ENCODE data around the gene IQGAP2.

IQGAP2 gene

DNA sequence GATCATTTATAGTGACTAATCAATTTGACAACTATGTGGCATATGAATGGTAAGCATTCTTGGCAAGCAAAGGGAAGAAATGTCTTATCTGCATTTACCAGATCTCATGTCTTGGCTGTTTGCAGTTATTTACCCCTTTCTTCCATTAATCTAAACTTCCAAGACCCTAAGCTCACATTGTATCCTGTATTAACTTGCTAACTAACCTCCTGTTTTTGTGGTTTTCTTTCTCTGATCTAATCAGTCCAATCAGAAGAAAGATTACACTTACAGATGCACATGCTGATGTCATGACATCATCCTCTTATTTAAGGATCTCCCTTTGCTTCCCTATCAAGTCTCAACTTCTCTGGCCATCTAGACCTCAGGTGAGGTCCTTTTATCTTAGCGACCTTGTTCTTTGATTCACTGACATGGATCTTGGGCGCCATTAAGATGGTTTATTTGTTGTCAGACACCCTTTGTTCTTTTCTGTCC is 124.6 kb downstream of the IQGAP2 start (continued):
- TF ChIP-seq KLF9 (tag by site-specific recombination; IDR thresholded peaks at IDR 0.05; ENCODE audit: low read depth) (no peak), OVOL3 (tag by site-specific recombination; IDR thresholded peaks at IDR 0.05) (no peak), ZEB2 (tag by site-specific recombination; IDR thresholded peaks at IDR 0.05) (0 out of 2 replicates have a peak, but pooled peaks have one; percentile 14), KLF16 (tag by site-specific recombination; IDR thresholded peaks at IDR 0.05) (no peak), ZNF426 (tag by site-specific recombination; IDR thresholded peaks at IDR 0.05) (no peak), ZNF707 (tag by site-specific recombination; IDR thresholded peaks at IDR 0.05) (no peak), ZNF112 (tag by site-specific recombination; IDR thresholded peaks at IDR 0.05) (no peak), SETDB1 (IDR thresholded peaks at IDR 0.05; ENCODE audit: insufficient read length, low read length) (no peak), MYNN (tag by site-specific recombination; IDR thresholded peaks at IDR 0.05; ENCODE audit: borderline replicate concordance) (no peak), ZNF37A (tag by site-specific recombination; IDR thresholded peaks at IDR 0.05) (no peak), ZNF324 (tag by site-specific recombination; IDR thresholded peaks at IDR 0.05) (no peak), ZSCAN30 (tag by site-specific recombination; IDR thresholded peaks at IDR 0.05) (no peak), SALL2 (tag by site-specific recombination; IDR thresholded peaks at IDR 0.05; ENCODE audit: borderline replicate concordance) (no peak), ZNF623 (tag by site-specific recombination; IDR thresholded peaks at IDR 0.05) (no peak), KLF1 (tag by site-specific recombination; IDR thresholded peaks at IDR 0.05) (no peak), ZNF830 (tag by site-specific recombination; IDR thresholded peaks at IDR 0.05; ENCODE audit: low read depth) (no peak), ZNF24 (tag by site-specific recombination; IDR thresholded peaks at IDR 0.05) (no peak), ZNF155 (tag by site-specific recombination; IDR thresholded peaks at IDR 0.05) (no peak), ZNF521 (tag by site-specific recombination; IDR thresholded peaks at IDR 0.05) (no peak)
- TF ChIP-seq, protein P1, sequence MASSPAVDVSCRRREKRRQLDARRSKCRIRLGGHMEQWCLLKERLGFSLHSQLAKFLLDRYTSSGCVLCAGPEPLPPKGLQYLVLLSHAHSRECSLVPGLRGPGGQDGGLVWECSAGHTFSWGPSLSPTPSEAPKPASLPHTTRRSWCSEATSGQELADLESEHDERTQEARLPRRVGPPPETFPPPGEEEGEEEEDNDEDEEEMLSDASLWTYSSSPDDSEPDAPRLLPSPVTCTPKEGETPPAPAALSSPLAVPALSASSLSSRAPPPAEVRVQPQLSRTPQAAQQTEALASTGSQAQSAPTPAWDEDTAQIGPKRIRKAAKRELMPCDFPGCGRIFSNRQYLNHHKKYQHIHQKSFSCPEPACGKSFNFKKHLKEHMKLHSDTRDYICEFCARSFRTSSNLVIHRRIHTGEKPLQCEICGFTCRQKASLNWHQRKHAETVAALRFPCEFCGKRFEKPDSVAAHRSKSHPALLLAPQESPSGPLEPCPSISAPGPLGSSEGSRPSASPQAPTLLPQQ (tag by site-specific recombination; IDR thresholded peaks at IDR 0.05) = no peak
- TF ChIP-seq, protein P2, sequence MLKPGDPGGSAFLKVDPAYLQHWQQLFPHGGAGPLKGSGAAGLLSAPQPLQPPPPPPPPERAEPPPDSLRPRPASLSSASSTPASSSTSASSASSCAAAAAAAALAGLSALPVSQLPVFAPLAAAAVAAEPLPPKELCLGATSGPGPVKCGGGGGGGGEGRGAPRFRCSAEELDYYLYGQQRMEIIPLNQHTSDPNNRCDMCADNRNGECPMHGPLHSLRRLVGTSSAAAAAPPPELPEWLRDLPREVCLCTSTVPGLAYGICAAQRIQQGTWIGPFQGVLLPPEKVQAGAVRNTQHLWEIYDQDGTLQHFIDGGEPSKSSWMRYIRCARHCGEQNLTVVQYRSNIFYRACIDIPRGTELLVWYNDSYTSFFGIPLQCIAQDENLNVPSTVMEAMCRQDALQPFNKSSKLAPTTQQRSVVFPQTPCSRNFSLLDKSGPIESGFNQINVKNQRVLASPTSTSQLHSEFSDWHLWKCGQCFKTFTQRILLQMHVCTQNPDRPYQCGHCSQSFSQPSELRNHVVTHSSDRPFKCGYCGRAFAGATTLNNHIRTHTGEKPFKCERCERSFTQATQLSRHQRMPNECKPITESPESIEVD (tag by site-specific recombination; IDR thresholded peaks at IDR 0.05) = no peak
- TF ChIP-seq, protein P3, sequence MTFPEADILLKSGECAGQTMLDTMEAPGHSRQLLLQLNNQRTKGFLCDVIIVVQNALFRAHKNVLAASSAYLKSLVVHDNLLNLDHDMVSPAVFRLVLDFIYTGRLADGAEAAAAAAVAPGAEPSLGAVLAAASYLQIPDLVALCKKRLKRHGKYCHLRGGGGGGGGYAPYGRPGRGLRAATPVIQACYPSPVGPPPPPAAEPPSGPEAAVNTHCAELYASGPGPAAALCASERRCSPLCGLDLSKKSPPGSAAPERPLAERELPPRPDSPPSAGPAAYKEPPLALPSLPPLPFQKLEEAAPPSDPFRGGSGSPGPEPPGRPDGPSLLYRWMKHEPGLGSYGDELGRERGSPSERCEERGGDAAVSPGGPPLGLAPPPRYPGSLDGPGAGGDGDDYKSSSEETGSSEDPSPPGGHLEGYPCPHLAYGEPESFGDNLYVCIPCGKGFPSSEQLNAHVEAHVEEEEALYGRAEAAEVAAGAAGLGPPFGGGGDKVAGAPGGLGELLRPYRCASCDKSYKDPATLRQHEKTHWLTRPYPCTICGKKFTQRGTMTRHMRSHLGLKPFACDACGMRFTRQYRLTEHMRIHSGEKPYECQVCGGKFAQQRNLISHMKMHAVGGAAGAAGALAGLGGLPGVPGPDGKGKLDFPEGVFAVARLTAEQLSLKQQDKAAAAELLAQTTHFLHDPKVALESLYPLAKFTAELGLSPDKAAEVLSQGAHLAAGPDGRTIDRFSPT (tag by site-specific recombination; IDR thresholded peaks at IDR 0.05) = 0 out of 2 replicates have a peak, but pooled peaks have one; percentile 48
- TF ChIP-seq, protein P4, sequence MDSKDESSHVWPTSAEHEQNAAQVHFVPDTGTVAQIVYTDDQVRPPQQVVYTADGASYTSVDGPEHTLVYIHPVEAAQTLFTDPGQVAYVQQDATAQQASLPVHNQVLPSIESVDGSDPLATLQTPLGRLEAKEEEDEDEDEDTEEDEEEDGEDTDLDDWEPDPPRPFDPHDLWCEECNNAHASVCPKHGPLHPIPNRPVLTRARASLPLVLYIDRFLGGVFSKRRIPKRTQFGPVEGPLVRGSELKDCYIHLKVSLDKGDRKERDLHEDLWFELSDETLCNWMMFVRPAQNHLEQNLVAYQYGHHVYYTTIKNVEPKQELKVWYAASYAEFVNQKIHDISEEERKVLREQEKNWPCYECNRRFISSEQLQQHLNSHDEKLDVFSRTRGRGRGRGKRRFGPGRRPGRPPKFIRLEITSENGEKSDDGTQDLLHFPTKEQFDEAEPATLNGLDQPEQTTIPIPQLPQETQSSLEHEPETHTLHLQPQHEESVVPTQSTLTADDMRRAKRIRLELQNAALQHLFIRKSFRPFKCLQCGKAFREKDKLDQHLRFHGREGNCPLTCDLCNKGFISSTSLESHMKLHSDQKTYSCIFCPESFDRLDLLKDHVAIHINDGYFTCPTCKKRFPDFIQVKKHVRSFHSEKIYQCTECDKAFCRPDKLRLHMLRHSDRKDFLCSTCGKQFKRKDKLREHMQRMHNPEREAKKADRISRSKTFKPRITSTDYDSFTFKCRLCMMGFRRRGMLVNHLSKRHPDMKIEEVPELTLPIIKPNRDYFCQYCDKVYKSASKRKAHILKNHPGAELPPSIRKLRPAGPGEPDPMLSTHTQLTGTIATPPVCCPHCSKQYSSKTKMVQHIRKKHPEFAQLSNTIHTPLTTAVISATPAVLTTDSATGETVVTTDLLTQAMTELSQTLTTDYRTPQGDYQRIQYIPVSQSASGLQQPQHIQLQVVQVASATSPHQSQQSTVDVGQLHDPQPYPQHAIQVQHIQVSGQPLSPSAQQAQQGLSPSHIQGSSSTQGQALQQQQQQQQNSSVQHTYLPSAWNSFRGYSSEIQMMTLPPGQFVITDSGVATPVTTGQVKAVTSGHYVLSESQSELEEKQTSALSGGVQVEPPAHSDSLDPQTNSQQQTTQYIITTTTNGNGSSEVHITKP (tag by site-specific recombination; IDR thresholded peaks at IDR 0.05) = no peak
- TF ChIP-seq, protein P5, sequence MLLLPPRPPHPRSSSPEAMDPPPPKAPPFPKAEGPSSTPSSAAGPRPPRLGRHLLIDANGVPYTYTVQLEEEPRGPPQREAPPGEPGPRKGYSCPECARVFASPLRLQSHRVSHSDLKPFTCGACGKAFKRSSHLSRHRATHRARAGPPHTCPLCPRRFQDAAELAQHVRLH (tag by site-specific recombination; IDR thresholded peaks at IDR 0.05) = no peak
- TF ChIP-seq, protein P6, sequence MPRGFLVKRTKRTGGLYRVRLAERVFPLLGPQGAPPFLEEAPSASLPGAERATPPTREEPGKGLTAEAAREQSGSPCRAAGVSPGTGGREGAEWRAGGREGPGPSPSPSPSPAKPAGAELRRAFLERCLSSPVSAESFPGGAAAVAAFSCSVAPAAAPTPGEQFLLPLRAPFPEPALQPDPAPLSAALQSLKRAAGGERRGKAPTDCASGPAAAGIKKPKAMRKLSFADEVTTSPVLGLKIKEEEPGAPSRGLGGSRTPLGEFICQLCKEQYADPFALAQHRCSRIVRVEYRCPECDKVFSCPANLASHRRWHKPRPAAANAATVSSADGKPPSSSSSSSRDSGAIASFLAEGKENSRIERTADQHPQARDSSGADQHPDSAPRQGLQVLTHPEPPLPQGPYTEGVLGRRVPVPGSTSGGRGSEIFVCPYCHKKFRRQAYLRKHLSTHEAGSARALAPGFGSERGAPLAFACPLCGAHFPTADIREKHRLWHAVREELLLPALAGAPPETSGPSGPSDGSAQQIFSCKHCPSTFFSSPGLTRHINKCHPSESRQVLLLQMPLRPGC (tag by site-specific recombination; IDR thresholded peaks at IDR 0.05) = no peak
- TF ChIP-seq, protein P7, sequence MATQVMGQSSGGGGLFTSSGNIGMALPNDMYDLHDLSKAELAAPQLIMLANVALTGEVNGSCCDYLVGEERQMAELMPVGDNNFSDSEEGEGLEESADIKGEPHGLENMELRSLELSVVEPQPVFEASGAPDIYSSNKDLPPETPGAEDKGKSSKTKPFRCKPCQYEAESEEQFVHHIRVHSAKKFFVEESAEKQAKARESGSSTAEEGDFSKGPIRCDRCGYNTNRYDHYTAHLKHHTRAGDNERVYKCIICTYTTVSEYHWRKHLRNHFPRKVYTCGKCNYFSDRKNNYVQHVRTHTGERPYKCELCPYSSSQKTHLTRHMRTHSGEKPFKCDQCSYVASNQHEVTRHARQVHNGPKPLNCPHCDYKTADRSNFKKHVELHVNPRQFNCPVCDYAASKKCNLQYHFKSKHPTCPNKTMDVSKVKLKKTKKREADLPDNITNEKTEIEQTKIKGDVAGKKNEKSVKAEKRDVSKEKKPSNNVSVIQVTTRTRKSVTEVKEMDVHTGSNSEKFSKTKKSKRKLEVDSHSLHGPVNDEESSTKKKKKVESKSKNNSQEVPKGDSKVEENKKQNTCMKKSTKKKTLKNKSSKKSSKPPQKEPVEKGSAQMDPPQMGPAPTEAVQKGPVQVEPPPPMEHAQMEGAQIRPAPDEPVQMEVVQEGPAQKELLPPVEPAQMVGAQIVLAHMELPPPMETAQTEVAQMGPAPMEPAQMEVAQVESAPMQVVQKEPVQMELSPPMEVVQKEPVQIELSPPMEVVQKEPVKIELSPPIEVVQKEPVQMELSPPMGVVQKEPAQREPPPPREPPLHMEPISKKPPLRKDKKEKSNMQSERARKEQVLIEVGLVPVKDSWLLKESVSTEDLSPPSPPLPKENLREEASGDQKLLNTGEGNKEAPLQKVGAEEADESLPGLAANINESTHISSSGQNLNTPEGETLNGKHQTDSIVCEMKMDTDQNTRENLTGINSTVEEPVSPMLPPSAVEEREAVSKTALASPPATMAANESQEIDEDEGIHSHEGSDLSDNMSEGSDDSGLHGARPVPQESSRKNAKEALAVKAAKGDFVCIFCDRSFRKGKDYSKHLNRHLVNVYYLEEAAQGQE (tag by site-specific recombination; IDR thresholded peaks at IDR 0.05) = no peak

All from HEK293 (cell line).